ENCODE results near the gene GPATCH3. TPM values are rescaled to one million over a fixed set of nuclear protein-coding genes. Genes with fewer than 3 reads are reported as not detected.
"Not testable (repeated sequence)": the region's sequence is repeated elsewhere in the genome, so short reads cannot be mapped to it uniquely, and the experiment has no call there.

Gene GPATCH3, protein sequence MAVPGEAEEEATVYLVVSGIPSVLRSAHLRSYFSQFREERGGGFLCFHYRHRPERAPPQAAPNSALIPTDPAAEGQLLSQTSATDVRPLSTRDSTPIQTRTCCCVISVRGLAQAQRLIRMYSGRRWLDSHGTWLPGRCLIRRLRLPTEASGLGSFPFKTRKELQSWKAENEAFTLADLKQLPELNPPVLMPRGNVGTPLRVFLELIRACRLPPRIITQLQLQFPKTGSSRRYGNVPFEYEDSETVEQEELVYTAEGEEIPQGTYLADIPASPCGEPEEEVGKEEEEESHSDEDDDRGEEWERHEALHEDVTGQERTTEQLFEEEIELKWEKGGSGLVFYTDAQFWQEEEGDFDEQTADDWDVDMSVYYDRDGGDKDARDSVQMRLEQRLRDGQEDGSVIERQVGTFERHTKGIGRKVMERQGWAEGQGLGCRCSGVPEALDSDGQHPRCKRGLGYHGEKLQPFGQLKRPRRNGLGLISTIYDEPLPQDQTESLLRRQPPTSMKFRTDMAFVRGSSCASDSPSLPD
- total RNA-seq = 10 to 100 TPM in 3 of 4 donors, 1 to 10 TPM in 1; 8.6 to 12.5 (median 11.6) TPM

DNA sequence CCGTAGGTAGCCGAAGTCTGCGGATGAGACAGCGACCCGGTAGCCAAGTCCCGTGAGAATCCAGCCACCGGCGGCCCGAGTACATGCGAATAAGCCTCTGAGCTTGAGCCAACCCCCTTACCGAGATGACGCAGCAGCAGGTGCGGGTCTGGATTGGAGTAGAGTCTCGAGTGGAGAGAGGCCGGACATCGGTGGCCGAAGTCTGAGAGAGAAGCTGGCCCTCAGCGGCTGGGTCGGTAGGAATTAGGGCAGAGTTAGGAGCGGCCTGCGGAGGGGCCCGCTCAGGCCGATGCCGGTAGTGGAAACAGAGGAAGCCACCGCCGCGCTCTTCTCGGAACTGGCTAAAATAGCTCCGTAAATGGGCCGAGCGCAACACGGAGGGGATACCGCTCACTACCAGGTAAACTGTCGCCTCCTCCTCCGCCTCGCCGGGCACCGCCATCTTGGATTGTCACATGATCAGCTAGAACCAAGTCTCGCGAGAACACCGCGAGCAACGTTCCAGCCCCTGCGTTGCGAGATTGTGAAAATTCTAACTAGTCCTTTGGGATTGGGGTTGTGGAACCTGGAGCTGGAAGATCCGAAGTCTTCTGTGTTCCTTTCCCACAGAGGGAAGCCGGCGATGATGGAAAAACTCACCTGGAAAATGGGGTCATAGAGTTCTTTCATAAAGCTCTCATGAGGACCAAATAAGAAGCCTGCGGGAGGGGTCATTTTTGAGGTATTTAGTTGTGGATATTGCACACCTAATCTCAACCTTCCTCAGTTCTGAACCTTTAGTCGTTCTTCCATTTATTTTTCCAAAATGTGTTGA is at the start of gene GPATCH3:
Gene GPATCH3 (minus strand): TSS at position 467 of the 814 bp plus-strand sequence. CDS start 25 bp downstream, at position 442.
- H3K4me3 ChIP-seq (replicated peaks in 1 of 3) = peak within 1 kb of the TSS; percentile 70
- H3K36me3 ChIP-seq = peaks cover 5 to 11% of the 10 kb centered on the region in 2 donors
- TF ChIP-seq POLR2A (IDR thresholded peaks at IDR 0.05) (peak in 1 of 2 donors; percentile 72), CTCF (IDR thresholded peaks at IDR 0.05) (peak in 1 of 6 experiments; percentile 8)
- H3K9me3 ChIP-seq = no peaks in the 10 kb centered on the region
- peaks cover 9 to 11% of the 10 kb centered on the region in 2 donors for H3K4me1 ChIP-seq
- WGBS, 2 donors = 0 to 1% methylated on average over 34 to 35 of the region's 50 CpGs
- peak within 1 kb of the TSS; percentile 46 to 80 (median 80) for H3K27ac ChIP-seq
- no peaks in the 10 kb centered on the region for H3K27me3 ChIP-seq
- peak; percentile 92 to 94 for DNase-seq
- intact Hi-C loops (cut with DNase I) = no loop called here

DNA sequence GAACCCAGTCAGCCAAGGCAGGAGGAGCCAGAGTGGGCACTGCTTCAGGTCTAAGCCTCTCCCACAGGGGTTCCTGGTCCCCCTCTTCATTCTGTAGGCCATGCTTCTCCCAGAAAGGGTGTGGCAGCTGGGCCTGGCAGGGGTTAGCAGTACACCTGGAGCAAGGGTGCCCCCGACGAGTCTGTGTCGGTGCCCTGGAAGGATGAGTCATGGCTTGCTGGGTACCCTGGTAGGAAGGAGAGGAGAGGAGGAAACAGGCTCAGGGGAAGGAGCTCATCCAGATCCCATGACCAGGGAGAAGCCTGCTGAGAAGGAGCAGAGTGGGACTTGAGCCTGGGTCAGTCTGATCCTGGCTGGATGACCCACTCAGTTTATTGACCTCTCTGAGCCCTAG is 49.7 kb upstream of the GPATCH3 start:
- DNase-seq = no peak
- TF ChIP-seq POLR2A (IDR thresholded peaks at IDR 0.05) (no peak), CTCF (IDR thresholded peaks at IDR 0.05) (no peak)
- H3K4me1 ChIP-seq = no peaks in the 10 kb centered on the region
- no peaks in the 10 kb centered on the region for H3K9me3 ChIP-seq
- no peak overlapping the region for H3K27ac ChIP-seq
- H3K36me3 ChIP-seq = peaks cover 9 to 30% of the 10 kb centered on the region in 2 donors
- H3K27me3 ChIP-seq = no peaks in the 10 kb centered on the region
- 89 to 100% methylated on average over 1 of the region's 3 CpGs for whole genome bisulfite sequencing, 2 donors
- H3K4me3 ChIP-seq (replicated peaks in 1 of 3) = no peak overlapping the region
- intact Hi-C loops (cut with DNase I) = no loop called here

DNA sequence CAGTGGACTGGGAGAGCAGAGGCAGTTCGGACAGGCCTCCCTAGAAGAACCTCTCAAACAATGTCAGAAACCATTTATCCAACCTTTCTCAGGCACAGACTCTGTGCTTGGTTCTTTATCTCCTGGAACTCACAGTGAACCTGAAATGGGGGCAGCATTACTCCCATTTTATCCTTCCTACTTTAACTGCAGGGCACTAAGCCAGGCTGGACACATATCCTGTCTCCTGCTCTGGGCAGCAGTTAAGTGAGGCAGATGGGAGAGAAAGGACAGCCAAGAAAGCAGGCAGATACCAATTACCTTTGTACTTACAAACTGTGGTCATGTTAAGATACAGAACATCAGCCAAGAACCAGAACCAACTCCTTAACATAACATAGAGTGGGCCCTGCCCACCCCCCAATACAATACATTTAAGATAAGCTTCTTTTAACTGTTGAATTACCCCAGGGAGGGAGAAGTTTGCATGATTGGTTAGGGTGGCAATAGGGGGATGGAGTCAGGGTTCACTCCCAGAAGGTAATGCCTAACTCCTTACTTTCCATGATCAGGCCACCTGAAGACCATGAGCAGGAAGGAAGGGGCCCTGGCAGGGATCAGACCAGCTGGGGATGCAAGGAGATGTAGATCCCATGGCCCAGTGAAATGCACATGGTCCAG is 49.1 kb upstream of the GPATCH3 start:
- H3K9me3 ChIP-seq = no peaks in the 10 kb centered on the region
- H3K27me3 ChIP-seq = no peaks in the 10 kb centered on the region
- intact Hi-C loops (cut with DNase I) = no loop called here
- H3K4me1 ChIP-seq = no peaks in the 10 kb centered on the region
- no peak for DNase-seq
- H3K27ac ChIP-seq = no peak overlapping the region
- peaks cover 14 to 36% of the 10 kb centered on the region in 2 donors for H3K36me3 ChIP-seq
- no peak overlapping the region for H3K4me3 ChIP-seq (replicated peaks in 1 of 3)
- WGBS, 2 donors = 84 to 92% methylated on average over 1 of the region's 1 CpG
- no peak for TF ChIP-seq CTCF (IDR thresholded peaks at IDR 0.05)
- no peak for TF ChIP-seq POLR2A (IDR thresholded peaks at IDR 0.05)

GRCh38 chr1:26948725-26949057 is 48.4 kb upstream of the GPATCH3 start:
- peaks cover 21 to 43% of the 10 kb centered on the region in 2 donors for H3K36me3 ChIP-seq
- 92 to 94% methylated on average over 16 of the region's 16 CpGs for WGBS, 2 donors
- not testable (repeated sequence) for DNase-seq

GRCh38 chr1:26946270-26946669 is 46.0 kb upstream of the GPATCH3 start:
- WGBS, 2 donors = 69 to 75% methylated on average over 4 of the region's 4 CpGs
- no peak for DNase-seq
- no peak for TF ChIP-seq CTCF (IDR thresholded peaks at IDR 0.05)
- TF ChIP-seq POLR2A (IDR thresholded peaks at IDR 0.05) = no peak
- Histone ChIP-seq H3K36me3 (peaks cover 46 to 63% of the 10 kb centered on the region in 2 donors), H3K4me1 (no peaks in the 10 kb centered on the region), H3K9me3 (no peaks in the 10 kb centered on the region), H3K27ac (no peak overlapping the region), H3K27me3 (no peaks in the 10 kb centered on the region), H3K4me3 (replicated peaks in 1 of 3) (no peak overlapping the region)
- intact Hi-C loops (cut with DNase I) = no loop called here

More at GRCh38 chr1:26948725-26949057, 48.4 kb upstream of the GPATCH3 start:
- H3K27ac ChIP-seq; H3K4me3 ChIP-seq (replicated peaks in 1 of 3); H3K9me3 ChIP-seq; H3K27me3 ChIP-seq; intact Hi-C loops (cut with DNase I); H3K4me1 ChIP-seq: not testable (repeated sequence)

All from thyroid gland (tissue), 4 donors.